Measurements from ENCODE around the gene LHFPL3.

DNA sequence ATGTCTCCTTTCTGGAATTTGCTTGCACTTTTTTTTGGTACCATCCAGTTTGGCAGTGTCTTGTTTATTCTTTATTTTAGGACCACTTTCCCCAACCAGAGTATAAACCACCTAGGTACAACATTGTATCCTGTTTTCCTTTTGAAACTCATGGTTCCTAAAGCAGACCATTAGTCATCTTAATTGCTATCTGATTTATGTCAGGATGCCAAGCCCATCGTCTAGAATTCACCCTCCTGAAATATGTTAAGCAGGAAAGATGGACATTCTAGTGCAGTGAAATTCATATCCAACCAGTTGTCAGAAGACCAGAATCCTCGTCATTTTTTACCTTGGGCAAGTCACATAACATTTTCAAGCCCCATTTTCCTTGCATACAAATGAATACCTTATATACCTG lies 462.0 kb downstream of the LHFPL3 start:
- TF ChIP-seq, protein P1, sequence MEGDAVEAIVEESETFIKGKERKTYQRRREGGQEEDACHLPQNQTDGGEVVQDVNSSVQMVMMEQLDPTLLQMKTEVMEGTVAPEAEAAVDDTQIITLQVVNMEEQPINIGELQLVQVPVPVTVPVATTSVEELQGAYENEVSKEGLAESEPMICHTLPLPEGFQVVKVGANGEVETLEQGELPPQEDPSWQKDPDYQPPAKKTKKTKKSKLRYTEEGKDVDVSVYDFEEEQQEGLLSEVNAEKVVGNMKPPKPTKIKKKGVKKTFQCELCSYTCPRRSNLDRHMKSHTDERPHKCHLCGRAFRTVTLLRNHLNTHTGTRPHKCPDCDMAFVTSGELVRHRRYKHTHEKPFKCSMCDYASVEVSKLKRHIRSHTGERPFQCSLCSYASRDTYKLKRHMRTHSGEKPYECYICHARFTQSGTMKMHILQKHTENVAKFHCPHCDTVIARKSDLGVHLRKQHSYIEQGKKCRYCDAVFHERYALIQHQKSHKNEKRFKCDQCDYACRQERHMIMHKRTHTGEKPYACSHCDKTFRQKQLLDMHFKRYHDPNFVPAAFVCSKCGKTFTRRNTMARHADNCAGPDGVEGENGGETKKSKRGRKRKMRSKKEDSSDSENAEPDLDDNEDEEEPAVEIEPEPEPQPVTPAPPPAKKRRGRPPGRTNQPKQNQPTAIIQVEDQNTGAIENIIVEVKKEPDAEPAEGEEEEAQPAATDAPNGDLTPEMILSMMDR (IDR thresholded peaks at IDR 0.05; ENCODE audit: extremely low read depth in 1 of 2, insufficient read depth in 1 of 2, low read depth in 1 of 2, low read length in 2 of 2): no peak
- TF ChIP-seq POLR2A (IDR thresholded peaks at IDR 0.05; ENCODE audit: low read depth, low read length) (no peak), POLR2AphosphoS5 (IDR thresholded peaks at IDR 0.05; ENCODE audit: insufficient read depth, low read depth, low read length) (no peak)

All from endothelial cell of umbilical vein (primary cell).